GM19468 (cell line): Measurements from ENCODE around the gene PDZD8.
"Not testable (repeated sequence)": the region's sequence is repeated elsewhere in the genome, so short reads cannot be mapped to it uniquely, and the experiment has no call there.

Experiments used
- ATAC-seq: cut with Tn5 transposase; IDR thresholded peaks from one replicate; pipeline ENCODE4 v1.9.1; 2021; ENCODE audit warnings: mild to moderate bottlenecking, moderate library complexity, moderate number of reproducible peaks; ENCODE audit not compliant: unreplicated experiment; ENCODE audit errors: extremely low read depth

PDZD8 gene

GRCh38 chr10:117298219-117298618, 77.0 kb downstream of the PDZD8 start:
- ATAC-seq = no peak

DNA sequence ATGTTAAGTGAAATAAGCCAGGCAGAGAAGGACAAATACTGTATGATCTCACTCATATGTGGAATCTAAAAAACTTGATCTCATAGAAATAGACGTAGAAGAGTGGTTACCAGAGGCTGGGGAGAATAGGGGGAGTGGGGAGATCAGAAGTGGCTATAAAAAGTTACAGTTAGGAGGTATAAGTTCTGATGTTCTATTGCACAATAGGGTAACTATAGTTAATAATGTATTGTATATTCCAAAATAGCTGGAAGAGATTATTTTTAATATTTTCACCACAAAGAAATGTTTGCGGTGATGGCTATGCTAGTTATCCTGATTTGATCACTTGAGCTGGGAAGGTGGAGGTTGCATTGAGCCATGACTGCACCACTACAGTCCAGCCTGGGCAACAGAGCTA, 80.5 kb downstream of the PDZD8 start:
- no peak for ATAC-seq

- no peak for ATAC-seq
Observed at GRCh38 chr10:117294039-117294645, 81.1 kb downstream of the PDZD8 start.

- ATAC-seq = not testable (repeated sequence)
Observed at GRCh38 chr10:117290872-117291271, 84.4 kb downstream of the PDZD8 start.

GRCh38 chr10:117284716-117285494, 90.3 kb downstream of the PDZD8 start:
- ATAC-seq = no peak

DNA sequence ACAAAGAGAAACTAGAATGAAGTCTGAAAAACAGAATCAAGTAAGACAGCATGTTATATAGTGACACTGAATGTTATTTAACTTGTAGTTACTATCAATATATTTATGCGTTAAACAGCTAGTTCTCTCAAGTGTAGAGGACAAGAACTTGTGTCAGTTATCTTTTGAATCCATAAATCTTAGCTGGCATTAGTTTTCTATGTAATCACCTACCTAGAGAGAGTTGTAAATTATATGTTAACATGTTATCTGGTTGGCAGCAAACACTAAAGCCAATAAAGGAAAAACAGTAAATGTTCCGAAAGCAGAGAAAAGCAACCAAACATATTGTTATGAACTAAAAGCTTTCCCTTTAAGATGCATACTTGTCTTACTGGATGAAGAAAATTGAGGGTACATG, 97.6 kb downstream of the PDZD8 start:
- ATAC-seq = no peak

GRCh38 chr10:117275121-117275520, 100.1 kb downstream of the PDZD8 start:
- ATAC-seq = no peak

DNA sequence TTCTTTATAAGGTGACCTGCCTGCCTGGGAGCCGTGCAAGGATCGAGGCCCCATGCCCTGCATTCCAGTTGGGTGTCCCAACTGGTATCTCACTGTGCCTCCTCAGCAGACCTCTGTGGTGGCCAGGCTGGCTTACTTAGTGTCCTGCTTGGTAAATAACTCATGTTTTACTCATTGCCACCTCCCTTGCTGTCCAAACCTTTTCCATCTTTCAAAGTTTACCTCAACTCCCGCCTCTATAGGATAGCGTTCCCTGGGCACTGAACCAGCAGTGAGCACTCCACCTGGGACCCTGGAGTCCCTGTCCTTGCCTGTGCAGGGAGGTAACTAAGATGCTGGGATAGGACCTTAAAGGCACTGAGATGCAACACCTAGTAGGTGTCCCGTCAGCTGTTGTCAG, 100.7 kb downstream of the PDZD8 start:
- no peak for ATAC-seq

DNA sequence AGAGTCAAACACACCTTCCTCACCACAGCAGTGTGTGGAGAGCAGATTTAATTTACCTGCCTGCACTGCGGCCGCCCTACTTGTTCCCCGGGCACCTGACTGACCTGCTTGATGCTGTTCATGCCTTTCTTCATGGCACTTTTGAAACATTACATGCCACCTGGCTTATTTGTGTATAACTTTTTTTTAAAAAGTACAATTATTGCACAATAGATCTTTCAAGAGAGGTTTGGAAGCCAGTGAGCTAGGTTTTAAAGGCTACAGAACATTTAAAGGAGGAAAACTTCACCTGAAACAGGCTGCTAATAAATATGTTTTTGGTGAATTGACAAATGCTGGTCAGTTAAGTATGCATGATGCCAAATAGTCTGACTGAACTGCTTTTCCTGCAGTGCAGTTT, 101.3 kb downstream of the PDZD8 start:
- ATAC-seq = no peak

DNA sequence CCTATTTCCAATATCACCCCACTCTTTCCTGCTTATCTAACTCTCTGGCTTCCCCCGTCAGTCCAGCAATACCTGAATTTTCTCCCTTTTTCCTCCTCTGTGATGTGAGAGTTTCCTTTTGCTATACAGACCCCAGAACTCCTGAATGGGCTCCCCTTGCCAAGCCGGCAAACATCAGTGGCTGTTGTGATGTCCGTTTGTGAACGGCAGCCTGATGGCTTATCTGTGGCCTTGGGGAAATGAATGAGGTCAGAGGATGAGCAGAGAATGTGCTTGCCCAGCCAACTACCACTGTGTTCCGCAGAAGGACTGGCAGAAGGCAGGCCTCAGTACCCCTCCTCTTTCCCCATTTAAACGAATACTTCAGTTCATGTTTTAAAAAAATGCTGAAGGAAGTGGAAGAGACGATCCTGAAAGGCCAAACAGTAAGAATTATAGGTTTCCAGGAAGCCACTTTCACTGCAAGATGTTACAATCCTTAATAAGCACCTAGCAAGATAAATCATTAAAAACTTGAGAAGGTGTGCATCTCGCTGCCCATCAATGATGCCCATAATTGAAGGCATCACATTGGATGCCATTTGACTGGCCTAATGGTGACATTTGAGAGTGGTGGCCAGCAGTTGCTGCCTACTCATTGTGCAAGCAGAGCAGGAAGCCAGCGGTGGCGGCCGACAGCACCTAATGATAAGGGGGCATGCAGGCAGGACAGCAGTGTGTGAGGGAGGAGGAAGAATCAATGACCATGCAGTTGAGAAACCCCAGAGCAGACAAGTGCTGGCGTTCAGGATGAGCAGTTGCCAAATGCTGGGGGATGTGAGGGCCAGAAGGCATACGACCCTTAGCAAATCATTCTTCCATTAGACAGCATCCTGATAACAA, 102.8 kb downstream of the PDZD8 start:
- ATAC-seq = no peak

DNA sequence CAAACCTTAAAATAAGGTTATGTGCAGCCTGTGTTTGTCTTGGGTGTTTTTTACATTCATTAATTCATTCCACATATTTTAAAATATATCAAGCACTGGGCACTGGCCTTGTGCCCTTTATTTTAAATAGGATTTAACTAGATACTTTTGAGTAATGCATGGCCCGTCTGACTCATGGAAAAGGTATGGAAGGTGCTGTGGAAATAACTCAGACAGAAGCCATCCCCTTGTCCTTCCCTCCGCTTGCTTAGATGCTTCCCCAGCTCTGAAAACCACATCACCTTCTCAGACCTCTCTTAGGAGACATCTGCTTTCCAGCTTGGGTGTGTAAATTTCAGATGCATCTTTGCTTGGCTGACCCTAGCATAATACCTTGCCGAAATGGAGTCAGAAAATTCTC, 103.8 kb downstream of the PDZD8 start:
- no peak for ATAC-seq

GRCh38 chr10:117268907-117269306, 106.3 kb downstream of the PDZD8 start:
- no peak for ATAC-seq

GRCh38 chr10:117268258-117268657, 107.0 kb downstream of the PDZD8 start:
- no peak for ATAC-seq

DNA sequence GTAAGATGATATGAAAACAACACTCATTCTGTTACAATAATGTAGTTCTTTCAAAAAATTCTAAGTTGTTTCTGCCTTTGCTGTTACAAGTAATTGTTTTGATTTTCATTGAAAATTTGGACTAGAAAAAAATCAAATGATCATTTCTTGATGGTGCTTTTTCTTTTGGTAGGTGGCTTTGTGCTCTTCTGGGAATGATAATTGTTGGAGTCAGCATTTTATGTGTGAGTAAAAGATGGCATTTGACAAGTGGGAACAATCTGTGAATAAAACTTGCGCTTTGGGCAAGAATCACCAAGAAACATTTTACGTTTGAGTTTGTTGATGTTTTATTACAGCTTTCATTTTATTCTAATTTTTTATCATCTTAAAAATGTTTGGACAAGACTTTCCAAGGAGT, 108.4 kb downstream of the PDZD8 start:
- ATAC-seq = no peak

DNA sequence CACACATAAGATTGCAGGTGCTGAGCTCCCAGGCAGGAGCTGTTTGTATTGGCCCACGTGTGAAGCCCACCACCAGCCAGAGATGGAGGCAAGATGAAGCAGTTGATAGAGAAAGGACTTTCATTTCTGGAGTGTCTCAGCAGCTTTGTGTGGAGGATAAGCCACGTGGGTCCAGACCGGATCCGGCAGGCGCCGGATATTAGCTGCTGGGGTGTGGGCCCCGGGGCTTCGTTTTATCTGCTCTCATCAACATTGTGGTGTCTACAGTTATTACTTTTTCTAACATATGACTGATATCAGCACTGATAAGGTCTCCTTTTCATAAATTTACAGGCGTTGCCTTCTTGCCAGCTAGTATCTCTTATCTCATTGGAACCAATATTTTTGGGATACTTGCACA, 108.8 kb downstream of the PDZD8 start:
- ATAC-seq = no peak

DNA sequence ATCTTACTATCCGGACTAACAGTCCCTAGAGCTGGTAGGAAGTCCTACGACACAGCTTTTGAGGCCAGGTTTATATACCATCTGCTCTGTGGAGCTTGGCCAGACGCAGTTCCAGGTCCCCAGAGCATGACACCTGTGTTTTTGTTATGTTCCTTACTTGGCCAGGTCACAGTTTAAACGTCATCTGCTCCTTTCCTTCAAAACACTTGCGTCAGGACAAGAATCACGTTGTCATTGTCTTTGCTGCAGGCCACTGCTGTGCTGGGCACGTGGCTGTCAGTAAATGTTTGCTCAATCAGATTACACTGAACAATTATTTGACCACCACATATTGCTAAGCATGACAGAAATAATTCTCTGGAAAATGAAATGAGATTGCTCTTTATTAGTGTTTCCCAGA, 110.5 kb downstream of the PDZD8 start:
- ATAC-seq = no peak

DNA sequence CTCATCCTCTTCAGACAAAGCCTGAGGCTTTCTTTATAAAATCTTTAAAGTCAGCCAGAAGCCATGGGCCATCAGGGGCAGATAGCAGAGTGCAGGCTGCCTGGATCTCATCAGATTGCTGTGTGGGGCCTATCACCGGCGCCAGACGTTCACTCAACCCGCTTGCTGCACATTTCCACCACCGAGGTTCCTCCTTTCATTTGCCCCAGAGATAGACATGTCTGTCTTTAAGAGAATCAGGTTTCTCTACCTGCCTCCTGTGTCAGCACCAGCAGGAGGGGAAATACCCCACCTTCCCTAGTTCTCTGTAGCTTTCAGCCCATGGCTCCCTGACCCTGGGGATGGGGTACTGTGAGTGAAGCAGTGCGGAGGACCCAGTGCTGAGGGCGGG, 112.3 kb downstream of the PDZD8 start:
- ATAC-seq = no peak

GRCh38 chr10:117262291-117262902, 112.8 kb downstream of the PDZD8 start:
- no peak for ATAC-seq

DNA sequence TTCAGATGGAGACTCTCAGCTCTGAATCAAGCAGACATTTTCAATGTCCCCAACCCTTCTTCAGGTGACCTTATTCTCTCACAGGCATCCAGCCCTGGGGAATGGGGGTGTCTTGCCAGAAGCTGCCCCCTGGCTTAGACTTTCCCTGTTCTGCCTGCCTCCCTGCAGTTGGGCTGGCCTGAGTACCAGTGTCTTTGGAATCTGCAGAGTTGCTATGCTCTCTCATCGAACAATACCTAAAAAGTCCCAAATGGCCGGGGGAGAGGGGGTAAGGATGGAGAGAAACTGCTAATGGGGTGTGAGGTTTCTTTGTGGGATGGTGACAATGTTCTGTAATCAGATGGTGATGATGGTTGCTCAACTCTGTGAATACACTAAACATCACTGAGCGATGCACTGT, 113.7 kb downstream of the PDZD8 start:
- ATAC-seq = no peak

- ATAC-seq = no peak
Observed at GRCh38 chr10:117260084-117260483, 115.2 kb downstream of the PDZD8 start.

GRCh38 chr10:117259279-117259678, 116.0 kb downstream of the PDZD8 start:
- ATAC-seq = no peak
